Spleen (tissue), 11 donors: ENCODE data around the gene SAMD14. TPM values are rescaled to one million over a fixed set of nuclear protein-coding genes. Genes with fewer than 3 reads are reported as not detected.

Experiments used
- DNase-seq: peaks from one replicate; pipeline ENCODE4 v3.0.0-alpha.2; 2020
- H3K27ac ChIP-seq, 8 donors: fragments of 200-600 bp; sonication (generic) in 7 of 8; 1 replicate in 4 of 8; 2 replicates in 4 of 8; pipeline versions ENCODE4 v1.5.0 to v1.8.0; 2016 to 2021; ENCODE audit warnings: inconsistent platforms in 4 of 8, mild to moderate bottlenecking in 4 of 8, moderate library complexity in 1 of 8
- H3K27me3 ChIP-seq, 7 donors: fragments of 200-600 bp; sonication (generic) in 6 of 7; replicated peaks in 1 of 7; 1 replicate in 4 of 7; 2 replicates in 3 of 7; pipeline versions ENCODE4 v1.5.0 to v1.8.0; 2016 to 2021; ENCODE audit warnings: inconsistent platforms in 3 of 7, mild to moderate bottlenecking in 1 of 7
- H3K36me3 ChIP-seq, 6 donors: fragments of 200-600 bp; sonication (generic) in 5 of 6; 1 replicate in 4 of 6; 2 replicates in 2 of 6; pipeline versions ENCODE4 v1.5.0 to v1.8.0; 2016 to 2021; ENCODE audit warnings: inconsistent platforms in 2 of 6
- H3K4me1 ChIP-seq, 6 donors: fragments of 200-600 bp; sonication (generic) in 5 of 6; 1 replicate in 3 of 6; 2 replicates in 3 of 6; pipeline versions ENCODE4 v1.5.0 to v1.8.0; 2016 to 2021; ENCODE audit warnings: inconsistent platforms in 3 of 6
- H3K4me3 ChIP-seq, 8 donors: fragments of 200-600 bp; sonication (generic) in 7 of 8; 1 replicate in 4 of 8; 2 replicates in 4 of 8; pipeline versions ENCODE4 v1.5.0 to v1.8.0; 2016 to 2021; ENCODE audit warnings: inconsistent platforms in 4 of 8, mild to moderate bottlenecking in 4 of 8, moderate library complexity in 2 of 8
- H3K9me3 ChIP-seq, 8 donors: fragments of 200-600 bp; sonication (generic) in 7 of 8; 1 replicate in 4 of 8; 2 replicates in 4 of 8; pipeline versions ENCODE4 v1.5.0 to v1.8.0; 2016 to 2021; ENCODE audit warnings: inconsistent platforms in 4 of 8
- CTCF ChIP-seq, 11 experiments: fragments of 200-600 bp in 7 of 11; fragments of 450-650 bp in 4 of 11; sonication (generic) in 4 of 11; IDR thresholded peaks in 8 of 11; conservative IDR thresholded peaks in 3 of 11; 1 replicate in 7 of 11; 2 replicates in 4 of 11; pipeline versions ENCODE4 v1.4.0 to v1.8.0; 2016 to 2021; ENCODE audit warnings: antibody characterized with exemption in 11 of 11, inconsistent platforms in 4 of 11, mild to moderate bottlenecking in 1 of 11
- POLR2A ChIP-seq, 3 donors: fragments of 450-650 bp; IDR thresholded peaks; one replicate each; pipeline ENCODE4 v1.5.1; 2017; ENCODE audit warnings: antibody characterized with exemption in 3 of 3, mild to moderate bottlenecking in 1 of 3
- POLR2AphosphoS5 ChIP-seq, 3 donors: sonication (generic); formaldehyde crosslinking; IDR thresholded peaks; one replicate each; pipeline ENCODE4 v1.5.1; 2017; ENCODE audit warnings: antibody characterized with exemption in 3 of 3
- WGBS, 5 donors: extraction: QIAGEN DNeasy Blood & Tissue Kit in 3 of 5; methylation state at CpG; one replicate each; pipeline versions ENCODE4 v1.1.5 to v1.1.7; 2013 to 2018; 5-methylcytosine and 5-hydroxymethylcytosine counted together
- intact Hi-C: fragments of 100-400 bp; cut with DNase I; formaldehyde crosslinking; loops from one replicate; pipeline ENCODE4 v1.15.0; 2023; ENCODE audit warnings: low total_unique reads
- polyA plus RNA-seq, 3 donors: library from polyadenylated mRNA; stranded (reverse); fragments of 200-250 nt; gene quantifications; one replicate each; pipeline ENCODE4 v1.2.1, GENCODE V29; 2013
- total RNA-seq, 7 donors: library from RNA; depleted of rRNA in 3 of 7; stranded (reverse); fragments of >200 nt in 3 of 7; fragmentation: NEBNext Ultra II Directional in 4 of 7; extraction: Animal tissue kit (Norgen Biotek cat#: 25700) in 4 of 7; gene quantifications; one replicate each; pipeline versions ENCODE4 v1.1.0 to v1.2.1, GENCODE V29; 2016 to 2021
- donor health status: healthy with polysubstance abuse.
- donor health status: DM: no; HTN: no; CAD: no; lungs with moderate emphysema.
- donor health status: DM: no; HTN: no; CAD: no.
- donor health status: Bipolar disorder and iron deficiency.
- donor health status: healthy.
- donor health status: DM: no; HTN: no; CAD: no.
- donor health status: DM: yes; HTN: yes; CAD: no.

The SAMD14 gene
- total and polyA plus RNA-seq, 10 donors = 1.1 to 7.5 (median 2.1) TPM

GRCh38 chr17:50076221-50076590 lies 53.8 kb downstream of the SAMD14 start:
- H3K27me3 ChIP-seq = no peaks in the 10 kb centered on the region
- WGBS, 5 donors = 93 to 98% (median 94%) methylated on average over 15 to 16 of the region's 16 CpGs
- H3K36me3 ChIP-seq = peaks cover 0 to 100% (median 31%) of the 10 kb centered on the region in 6 donors
- no peak for TF ChIP-seq CTCF (IDR thresholded peaks at IDR 0.05 in 8 of 11, conservative IDR thresholded peaks at IDR 0.05 in 3 of 11)
- no peak for TF ChIP-seq POLR2AphosphoS5 (IDR thresholded peaks at IDR 0.05)
- no peak for TF ChIP-seq POLR2A (IDR thresholded peaks at IDR 0.05)
- H3K9me3 ChIP-seq = peaks cover 0 to 5% (median 0%) of the 10 kb centered on the region in 8 donors
- H3K4me1 ChIP-seq = no peaks in the 10 kb centered on the region
- H3K27ac ChIP-seq = no peak overlapping the region
- no peak overlapping the region for H3K4me3 ChIP-seq
- DNase-seq = no peak
- intact Hi-C loops = no loop called here

- H3K9me3 ChIP-seq = peaks cover 0 to 5% (median 0%) of the 10 kb centered on the region in 8 donors
- DNase-seq = no peak
- no peak overlapping the region for H3K27ac ChIP-seq
- WGBS, 5 donors = 94 to 97% (median 96%) methylated on average over 4 to 16 of the region's 16 CpGs
- no peaks in the 10 kb centered on the region for H3K4me1 ChIP-seq
- TF ChIP-seq POLR2A (IDR thresholded peaks at IDR 0.05) (no peak), CTCF (IDR thresholded peaks at IDR 0.05 in 8 of 11, conservative IDR thresholded peaks at IDR 0.05 in 3 of 11) (no peak), POLR2AphosphoS5 (IDR thresholded peaks at IDR 0.05) (no peak)
- H3K27me3 ChIP-seq = no peaks in the 10 kb centered on the region
- H3K4me3 ChIP-seq = no peak overlapping the region
- peaks cover 0 to 100% (median 37%) of the 10 kb centered on the region in 6 donors for H3K36me3 ChIP-seq
- intact Hi-C loops = no loop called here
Observed at GRCh38 chr17:50075446-50076032, 54.4 kb downstream of the SAMD14 start.

GRCh38 chr17:50074227-50074626 lies 55.7 kb downstream of the SAMD14 start:
- peaks cover 0 to 100% (median 35%) of the 10 kb centered on the region in 6 donors for H3K36me3 ChIP-seq

More at GRCh38 chr17:50074227-50074626, 55.7 kb downstream of the SAMD14 start:
- DNase-seq = no peak
- H3K27ac ChIP-seq = no peak overlapping the region
- H3K4me1 ChIP-seq = no peaks in the 10 kb centered on the region
- H3K9me3 ChIP-seq = peaks cover 0 to 5% (median 0%) of the 10 kb centered on the region in 8 donors
- intact Hi-C loops = no loop called here
- H3K4me3 ChIP-seq = no peak overlapping the region
- H3K27me3 ChIP-seq = no peaks in the 10 kb centered on the region
- 93 to 100% (median 94%) methylated on average over 3 to 6 of the region's 6 CpGs for WGBS, 5 donors
- TF ChIP-seq POLR2AphosphoS5 (IDR thresholded peaks at IDR 0.05) (no peak), POLR2A (IDR thresholded peaks at IDR 0.05) (no peak), CTCF (IDR thresholded peaks at IDR 0.05 in 8 of 11, conservative IDR thresholded peaks at IDR 0.05 in 3 of 11) (no peak)
